Transverse colon (tissue), 4 donors: ENCODE data around the gene SH3PXD2B.

Experiments used
- CTCF ChIP-seq, 5 experiments: fragments of 200-600 bp in 3 of 5; fragments of 450-650 bp in 2 of 5; sonication (generic) in 3 of 5; IDR thresholded peaks; 1 replicate in 2 of 5; 2 replicates in 3 of 5; pipeline ENCODE4 v1.5.1; 2016 to 2017; ENCODE audit warnings: antibody characterized with exemption in 5 of 5, inconsistent platforms in 3 of 5, mild to moderate bottlenecking in 2 of 5, moderate library complexity in 1 of 5
- POLR2AphosphoS5 ChIP-seq, 3 donors: sonication (generic); formaldehyde crosslinking; IDR thresholded peaks; one replicate each; pipeline ENCODE4 v1.6.1; 2016; ENCODE audit warnings: antibody characterized with exemption in 3 of 3

- no peak for TF ChIP-seq CTCF (IDR thresholded peaks at IDR 0.05)
- no peak for TF ChIP-seq POLR2AphosphoS5 (IDR thresholded peaks at IDR 0.05)
Observed at GRCh38 chr5:172379481-172379880, 74.8 kb downstream of the SH3PXD2B start.
